HG02840 (cell line): ENCODE data around the gene ABCB7.
"Not testable (repeated sequence)": the region's sequence is repeated elsewhere in the genome, so short reads cannot be mapped to it uniquely, and the experiment has no call there.

Source experiments
- ATAC-seq: cut with Tn5 transposase; IDR thresholded peaks from one replicate; pipeline ENCODE4 v1.9.1; 2021; ENCODE audit warnings: mild to moderate bottlenecking, moderate library complexity, moderate number of reproducible peaks; ENCODE audit not compliant: unreplicated experiment, low FRiP score

The ABCB7 gene

DNA sequence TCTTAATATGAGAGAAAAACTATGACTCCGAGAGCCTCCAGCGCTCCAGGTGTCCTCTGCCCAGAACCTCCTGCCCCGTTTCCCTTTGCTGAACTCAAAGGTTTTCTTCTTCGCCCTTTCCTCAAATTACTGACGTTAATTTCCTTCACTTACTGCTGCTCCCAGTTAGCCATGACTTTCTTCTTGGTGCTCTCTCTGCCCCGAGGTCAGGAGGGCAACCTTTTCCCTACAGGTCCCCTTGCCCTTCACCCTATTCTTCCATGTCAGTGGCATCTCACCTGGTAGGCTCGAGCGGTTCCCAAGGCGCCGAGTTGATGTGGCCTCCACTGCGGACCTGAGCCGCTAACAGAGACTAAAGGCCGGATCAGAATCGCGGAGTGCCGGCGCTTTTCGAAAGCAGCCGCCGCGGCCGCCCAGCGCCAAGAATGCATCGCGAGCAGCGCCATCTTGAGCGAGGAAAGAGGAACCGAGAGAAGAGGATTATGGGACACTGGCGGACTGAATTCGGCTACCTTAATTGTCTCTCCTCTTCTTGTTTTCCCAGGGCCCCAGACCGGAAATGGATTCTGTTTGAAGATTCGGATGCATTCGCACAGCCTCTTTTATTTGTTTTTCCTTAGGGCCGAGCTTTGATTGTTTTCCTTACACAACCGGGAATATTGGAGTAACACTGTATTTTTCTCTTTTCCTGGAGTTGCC lies at the start of gene ABCB7:
Gene ABCB7, minus strand, starts transcription at position 457 of the 699 bp plus-strand sequence. Its CDS starts 11 bp downstream, at position 446.
- peak; percentile 82 for ATAC-seq

DNA sequence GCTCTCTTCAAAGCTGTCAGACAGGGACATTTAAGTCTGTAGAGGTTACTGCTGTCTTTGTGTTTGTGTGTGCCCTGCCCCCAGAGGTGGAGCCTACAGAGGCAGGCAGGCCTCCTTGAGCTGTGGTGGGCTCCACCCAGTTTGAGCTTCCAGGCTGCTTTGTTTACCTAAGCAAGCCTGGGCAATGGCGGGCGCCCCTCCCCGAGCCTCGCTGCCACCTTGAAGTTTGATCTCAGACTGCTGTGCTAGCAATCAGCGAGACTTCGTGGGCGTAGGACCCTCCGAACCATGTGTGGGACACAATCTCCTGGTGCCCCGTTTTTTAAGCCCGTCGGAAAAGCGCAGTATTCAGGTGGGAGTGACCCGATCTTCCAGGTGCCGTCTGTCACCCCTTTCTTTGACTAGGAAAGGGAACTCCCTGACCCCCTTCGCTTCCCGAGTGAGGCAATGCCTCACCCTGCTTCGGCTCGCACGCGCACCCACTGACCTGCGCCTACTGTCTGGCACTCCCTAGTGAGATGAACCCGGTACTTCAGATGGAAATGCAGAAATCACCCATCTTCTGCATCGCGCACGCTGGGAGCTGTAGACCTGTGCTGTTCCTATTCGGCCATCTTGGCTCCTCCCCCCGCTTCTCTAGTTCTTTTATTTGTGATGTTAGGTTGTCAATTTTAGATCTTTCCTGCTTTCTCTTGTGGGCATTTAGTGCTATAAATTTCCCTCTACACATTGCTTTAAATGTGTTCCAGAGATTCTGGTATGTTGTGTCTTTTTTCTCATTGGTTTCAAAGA lies 32.5 kb upstream of the ABCB7 start:
- not testable (repeated sequence) for ATAC-seq

DNA sequence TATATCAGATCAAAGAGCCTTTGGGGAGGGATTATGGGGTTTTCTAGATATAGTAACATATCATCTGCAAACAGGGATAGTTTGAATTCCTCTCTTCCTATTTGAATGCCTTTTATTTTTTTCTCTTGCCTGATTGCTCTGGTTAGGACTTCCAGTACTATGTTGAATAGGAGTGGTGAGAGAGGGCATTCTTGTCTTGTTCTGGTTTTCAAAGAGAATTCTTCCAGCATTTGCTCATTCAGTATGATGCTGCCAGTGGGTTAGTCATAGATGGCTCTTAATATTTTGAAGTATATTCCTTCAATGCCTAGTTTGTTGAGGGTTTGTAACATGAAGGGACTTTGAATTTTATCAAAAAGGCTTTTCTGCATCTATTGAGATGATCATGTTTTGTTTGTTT lies 25.6 kb upstream of the ABCB7 start:
- ATAC-seq = no peak

DNA sequence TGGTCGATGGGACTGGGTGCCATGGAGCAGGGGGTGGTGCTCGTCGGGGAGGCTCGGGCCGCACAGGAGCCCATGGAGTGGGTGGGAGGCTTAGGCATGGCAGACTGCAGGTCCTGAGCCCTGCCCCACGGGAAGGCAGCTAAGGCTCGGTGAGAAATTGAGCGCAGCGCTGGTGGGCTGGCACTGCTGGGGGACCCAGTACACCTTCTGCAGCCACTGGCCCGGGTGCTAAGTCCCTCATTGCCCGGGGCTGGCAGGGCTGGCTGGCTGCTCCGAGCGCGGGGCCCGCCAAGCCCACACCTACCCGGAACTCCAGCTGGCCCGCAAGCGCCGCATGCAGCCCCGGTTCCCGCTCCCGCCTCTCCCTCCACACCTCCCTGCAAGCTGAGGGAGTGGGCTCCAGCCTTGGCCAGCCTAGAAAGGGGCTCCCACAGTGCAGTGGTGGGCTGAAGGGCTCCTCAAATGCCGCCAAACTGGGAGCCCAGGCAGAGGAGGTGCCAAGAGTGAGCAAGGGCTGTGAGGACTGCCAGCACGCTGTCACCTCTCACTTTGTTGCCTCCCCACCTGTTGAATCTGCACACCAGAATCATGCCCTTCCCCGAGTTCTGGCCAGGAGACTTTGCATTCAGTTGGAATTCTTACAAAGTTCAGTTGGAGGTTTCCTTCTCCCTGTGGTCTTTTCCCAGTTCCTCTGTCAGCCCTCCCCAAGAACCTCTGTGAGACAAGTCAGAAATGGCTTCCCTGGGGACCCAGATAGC lies 23.6 kb upstream of the ABCB7 start:
- ATAC-seq = not testable (repeated sequence)

DNA sequence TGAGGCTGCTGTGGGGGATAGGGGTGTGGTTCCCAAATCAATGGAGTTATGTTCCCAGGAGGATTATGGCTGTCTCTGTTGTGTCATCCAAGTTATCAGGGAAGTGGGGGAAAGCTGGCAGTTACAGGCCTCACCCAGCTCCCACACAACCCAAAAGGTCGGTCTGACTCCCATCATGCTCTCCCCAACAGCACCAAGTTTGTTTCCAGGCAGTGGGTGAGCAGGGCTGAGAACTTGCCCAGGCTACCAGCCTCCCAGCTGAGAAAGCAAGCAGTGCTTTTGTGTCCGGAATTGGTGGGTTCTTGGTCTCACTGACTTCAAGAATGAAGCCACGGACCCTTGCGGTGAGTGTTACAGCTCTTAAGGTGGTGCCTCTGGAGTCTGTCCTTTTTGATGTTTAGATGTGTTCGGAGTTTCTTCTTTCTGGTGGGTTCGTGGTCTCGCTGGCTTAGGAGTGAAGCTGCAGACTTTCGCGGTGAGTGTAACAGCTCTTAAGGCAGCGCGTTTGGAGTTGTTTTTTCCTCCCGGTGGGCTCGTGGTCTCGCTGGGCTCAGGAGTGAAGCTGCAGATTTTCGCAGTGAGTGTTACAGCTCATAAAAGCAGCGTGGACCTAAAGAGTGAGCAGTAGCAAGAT lies 16.3 kb upstream of the ABCB7 start:
- ATAC-seq = not testable (repeated sequence)

DNA sequence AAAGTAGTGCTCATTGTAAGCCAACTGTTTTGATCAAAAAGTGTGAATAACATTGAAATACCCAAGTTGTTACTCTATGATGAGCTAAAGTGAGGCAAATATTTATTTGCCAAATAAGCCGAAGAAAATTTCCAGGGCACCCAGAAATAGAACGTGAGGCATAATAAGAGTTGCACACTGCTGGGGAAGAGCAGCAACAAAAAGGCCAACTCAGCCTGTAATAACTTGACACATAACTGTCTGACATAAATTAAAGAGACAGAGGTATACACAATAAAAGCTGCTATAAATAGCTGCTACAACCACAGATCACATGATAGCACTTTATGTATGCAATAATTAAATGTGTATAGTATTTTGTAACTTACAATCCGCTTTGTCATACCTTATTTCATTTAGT lies 2.0 kb upstream of the ABCB7 start:
- no peak for ATAC-seq

DNA sequence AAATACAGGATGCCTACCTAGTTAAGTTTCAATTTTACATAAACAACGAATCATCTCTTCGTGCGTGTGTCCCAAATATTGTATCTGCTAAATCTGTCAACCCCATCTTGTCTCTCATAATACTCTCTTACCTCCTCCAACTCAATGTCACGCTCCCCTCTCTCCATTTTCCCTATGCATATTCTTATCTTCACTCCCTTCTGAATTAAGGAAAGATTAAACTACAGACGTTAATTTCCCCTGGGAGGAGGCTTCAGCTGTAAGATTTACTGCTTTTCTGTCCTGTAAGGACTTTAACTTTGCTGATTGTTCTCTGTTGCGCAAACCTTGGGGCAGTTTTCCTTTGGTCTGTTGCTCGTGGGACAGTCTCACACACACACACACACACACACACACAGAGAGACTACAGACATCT lies 455 bp upstream of the ABCB7 start:
- ATAC-seq = no peak

DNA sequence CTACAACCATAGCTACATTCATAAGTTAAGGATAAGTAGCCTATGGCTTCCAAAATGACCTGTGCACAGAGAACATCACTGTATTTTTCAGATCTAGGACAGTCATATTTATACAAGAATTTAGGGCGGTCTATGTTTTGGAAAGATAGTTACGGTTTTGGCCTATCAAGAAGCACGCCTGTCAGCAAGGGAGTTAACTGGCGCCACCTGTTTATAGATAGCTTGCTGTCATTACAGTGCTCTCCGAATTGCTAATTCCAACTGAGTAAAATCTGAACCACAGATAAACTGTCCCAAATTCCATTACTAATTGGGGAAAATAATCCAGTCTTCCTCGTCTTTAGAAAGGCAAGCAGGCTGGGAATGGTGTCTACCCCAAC lies 646 bp downstream of the ABCB7 start:
- ATAC-seq = peak; percentile 29

DNA sequence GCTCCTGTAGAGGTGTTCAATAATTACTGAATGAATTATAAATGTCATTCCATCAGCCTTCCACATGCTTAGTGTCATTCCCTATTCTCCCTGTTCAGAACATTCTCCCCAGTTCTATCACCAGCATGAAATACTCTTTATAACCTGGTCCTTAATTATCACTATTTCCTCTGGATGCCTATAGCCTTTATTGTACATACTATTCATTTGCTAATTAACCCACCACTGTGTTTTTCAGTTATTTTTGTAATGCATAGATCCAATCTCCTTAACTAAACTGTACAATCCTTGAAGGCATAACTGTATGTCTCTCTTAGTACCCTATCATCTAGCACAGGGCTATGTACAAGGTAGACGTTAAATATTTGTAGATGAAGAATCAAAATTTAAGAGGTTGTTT lies 1.2 kb downstream of the ABCB7 start:
- ATAC-seq = no peak

DNA sequence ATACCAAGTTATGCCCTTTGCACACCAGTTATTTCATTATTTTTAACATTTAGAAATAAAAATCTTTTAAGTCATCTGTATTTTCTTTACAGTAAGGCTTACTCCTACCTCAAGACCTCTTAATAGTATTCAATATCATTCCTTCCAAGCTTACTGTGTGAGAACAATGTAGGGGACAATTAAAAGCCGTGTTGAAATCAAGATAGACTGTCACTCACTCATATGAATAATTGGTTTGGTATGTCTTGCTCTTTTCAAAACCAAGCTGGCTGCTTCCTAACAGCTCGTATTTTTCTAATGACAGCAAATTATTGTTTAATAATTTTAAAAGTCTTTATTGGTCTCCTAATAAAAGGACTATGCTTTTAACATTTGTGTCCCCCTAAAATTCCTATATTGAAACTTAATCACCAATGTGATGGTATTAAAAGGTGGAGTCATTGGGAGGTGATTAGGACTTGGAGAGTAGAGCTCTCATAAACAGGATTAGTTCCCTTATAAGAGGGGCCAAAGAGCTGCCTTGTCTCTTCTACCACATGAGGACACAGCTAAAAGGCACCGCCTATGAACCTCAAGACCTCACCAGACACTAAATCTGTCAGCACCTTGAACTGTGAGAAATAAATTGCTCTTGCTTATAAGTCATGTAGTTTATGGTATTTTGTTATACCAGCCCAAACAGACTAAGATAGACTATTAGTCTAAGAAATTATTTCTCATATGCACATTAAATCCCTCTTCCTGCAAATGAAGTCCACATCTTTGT lies 4.1 kb downstream of the ABCB7 start:
- ATAC-seq = no peak

DNA sequence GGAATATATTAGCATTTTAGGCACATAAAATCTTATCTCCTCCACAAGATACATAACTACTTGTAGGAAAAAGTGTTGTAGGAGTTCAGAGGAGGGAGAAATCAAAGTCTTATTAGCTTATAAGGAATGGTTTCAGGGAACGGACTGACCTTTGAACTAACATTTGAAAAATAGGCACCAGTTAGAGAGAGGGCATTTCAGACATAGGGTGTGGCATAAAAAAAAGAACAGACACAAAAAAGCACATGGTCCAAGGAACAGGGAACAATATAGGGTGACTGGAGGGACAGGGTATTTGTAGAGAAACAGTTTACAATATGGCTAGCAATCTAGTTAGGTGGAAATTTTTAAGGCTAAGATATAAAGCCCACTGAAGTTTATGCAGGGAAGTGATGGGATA lies 6.4 kb downstream of the ABCB7 start:
- ATAC-seq = no peak

DNA sequence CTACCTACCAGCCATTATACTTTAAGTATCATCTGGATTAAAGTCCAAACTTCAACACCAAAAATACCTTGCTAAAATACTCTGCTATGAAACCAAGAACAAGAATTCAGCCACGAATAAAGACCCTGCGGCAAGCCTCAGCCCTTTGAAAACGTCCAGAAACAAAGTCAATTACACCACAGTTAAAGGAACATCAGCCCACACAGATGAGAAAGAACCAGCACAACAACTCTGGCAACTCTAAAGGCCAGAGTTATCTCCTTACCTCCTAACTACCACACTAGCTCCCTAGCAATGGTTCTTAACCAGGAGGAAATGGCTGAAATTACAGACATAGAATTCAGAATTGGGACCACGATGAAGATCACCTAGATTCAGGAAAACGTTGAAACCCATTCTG lies 23.4 kb downstream of the ABCB7 start:
- no peak for ATAC-seq

DNA sequence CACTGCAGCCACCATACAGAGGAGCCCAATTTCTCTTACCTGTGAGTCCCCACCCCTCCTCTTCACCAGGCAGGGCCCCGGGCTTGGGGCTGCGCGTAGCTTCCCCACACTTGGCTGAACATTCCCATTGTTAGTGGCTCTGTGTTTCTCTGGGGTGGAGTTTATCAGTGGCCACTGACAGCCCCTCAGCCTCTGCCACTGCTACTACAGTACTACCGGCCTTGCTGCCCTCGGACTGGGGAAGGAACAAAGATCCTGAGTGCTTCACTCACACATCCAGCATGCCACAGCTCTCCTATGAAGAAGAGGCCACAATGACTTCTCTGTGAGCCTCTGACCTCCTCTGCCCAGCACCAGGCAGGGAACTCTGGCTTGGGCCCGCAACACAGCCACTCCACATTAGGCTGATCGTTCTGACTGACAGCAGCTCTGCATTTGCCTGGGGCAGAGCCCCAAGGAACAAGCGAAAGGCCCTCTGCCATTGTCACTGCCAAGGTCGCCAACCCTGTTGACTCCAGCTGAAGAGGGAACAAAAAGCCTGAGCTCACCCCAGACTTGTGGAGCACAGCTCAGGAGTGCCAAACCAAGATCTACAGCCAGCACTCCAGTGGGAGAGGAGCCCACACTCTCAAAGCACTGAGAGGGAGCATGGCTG lies 24.0 kb downstream of the ABCB7 start:
- no peak for ATAC-seq

DNA sequence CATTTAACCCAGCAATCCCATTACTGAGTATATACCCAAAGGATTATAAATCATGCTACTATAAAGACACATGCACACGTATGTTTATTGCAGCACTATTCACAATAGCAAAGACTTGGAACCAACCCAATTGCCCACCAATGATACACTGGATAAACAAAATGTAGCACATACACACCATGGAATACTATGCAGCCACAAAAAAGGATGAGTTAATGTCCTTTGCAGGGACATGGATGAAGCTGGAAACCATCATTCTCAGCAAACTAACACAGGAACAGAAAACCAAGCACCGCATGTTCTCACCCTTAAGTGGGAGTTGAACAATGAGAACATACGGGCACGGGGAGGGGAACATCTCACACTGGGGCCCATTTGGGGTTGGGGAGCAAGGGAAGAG lies 27.0 kb downstream of the ABCB7 start:
- not testable (repeated sequence) for ATAC-seq

DNA sequence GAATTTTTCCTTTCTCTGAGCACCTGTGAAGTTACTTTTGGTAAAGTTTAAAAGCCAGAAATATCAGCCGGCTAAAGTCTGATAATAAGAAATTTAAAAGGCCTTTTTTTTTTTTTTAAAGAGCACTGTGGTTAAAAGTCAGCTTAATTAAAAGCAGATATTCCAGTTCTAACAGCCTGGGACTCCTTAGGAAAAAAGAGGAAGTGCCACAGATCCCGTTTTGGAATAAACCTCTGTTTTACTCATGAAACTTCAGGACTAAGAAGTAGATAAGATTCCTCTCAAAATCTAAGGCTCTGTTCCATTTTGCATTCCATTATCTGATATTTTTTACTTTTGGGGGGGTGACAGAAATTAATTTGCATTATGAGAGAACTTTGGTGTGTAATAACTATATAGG lies 37.8 kb downstream of the ABCB7 start:
- ATAC-seq = no peak

DNA sequence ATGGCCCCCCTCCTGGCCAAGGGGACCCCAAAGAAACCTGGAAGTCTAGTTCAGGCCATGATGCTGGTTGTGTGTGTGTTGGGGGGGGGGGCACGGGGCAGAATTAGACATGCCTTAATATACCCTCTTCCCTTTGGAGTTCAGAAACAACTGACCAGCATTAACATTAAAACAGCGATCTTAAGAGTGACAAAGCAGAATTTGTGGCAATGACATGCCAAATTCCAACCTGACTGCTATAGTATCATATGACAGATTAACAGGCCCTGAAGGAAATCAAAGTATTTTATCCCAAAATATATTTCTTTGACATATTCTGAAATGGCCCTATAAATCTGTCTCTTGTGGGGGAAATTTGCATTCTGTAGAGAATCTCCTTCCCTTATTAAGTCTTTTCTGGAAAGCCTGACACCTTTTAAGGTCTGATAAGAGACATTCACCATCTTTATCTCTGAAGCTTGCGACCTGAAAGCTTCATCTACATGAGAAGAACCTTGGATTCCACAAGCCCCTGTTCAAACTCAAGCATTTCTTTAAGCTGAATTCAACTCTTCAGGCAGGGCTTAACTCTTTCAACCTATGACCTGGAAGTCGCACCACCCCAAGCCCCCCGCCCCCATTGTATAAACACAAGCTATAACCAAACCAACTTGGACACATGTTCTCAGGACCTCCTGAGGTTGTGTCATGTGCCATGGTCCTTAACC lies 40.2 kb downstream of the ABCB7 start:
- no peak for ATAC-seq

DNA sequence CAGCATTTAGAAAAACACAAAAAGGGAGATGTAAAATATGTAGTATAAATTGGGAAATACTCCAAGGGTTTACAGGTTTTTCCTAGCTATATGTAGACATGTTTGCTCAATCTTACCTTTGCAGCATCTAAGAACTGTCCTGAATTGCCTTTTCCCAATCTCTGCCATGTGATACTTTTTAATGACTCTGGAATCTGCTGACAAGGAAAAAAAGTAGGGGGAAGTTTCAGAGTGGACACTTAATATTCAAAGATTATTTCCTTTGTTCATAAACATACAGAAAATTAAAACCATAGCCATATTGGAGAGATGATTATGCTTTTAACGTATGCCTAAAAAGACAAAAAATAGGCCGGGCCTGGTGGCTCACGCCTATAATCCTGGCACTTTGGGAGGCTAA lies 41.4 kb downstream of the ABCB7 start:
- no peak for ATAC-seq

DNA sequence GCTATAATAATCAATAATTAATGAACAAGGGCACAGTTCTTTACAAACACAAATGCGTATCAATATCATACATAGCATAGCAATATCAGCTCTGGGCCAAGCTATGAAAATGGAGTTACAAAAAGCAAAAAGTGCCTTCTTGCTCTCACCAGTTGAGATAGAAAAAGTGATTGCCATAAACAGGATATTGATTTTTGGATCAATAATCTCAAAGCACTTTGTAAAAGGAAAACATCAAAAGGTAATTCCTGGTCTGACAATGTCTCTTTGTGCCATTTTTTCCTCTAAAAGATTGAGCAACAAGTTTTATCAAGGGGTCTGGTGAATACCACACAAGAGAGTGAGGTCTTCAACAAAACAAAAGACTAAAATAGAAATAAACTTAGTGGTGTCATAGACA lies 42.4 kb downstream of the ABCB7 start:
- ATAC-seq = no peak
